DND-41 (cell line): ENCODE data around the gene PSME2.

Source experiments
- CTCF ChIP-seq: IDR thresholded peaks from 2 replicates; pipeline ENCODE4 v1.5.1; 2012; ENCODE audit warnings: borderline replicate concordance, low read length, moderate library complexity, mild to moderate bottlenecking; ENCODE audit not compliant: poor library complexity, severe bottlenecking; ENCODE audit errors: extremely low read depth
- EZH2 ChIP-seq: IDR thresholded peaks from 3 replicates; pipeline ENCODE4 v1.6.1; 2012; ENCODE audit warnings: borderline replicate concordance, low read depth, mild to moderate bottlenecking, moderate library complexity, low read length, inconsistent platforms; ENCODE audit not compliant: severe bottlenecking

DNA sequence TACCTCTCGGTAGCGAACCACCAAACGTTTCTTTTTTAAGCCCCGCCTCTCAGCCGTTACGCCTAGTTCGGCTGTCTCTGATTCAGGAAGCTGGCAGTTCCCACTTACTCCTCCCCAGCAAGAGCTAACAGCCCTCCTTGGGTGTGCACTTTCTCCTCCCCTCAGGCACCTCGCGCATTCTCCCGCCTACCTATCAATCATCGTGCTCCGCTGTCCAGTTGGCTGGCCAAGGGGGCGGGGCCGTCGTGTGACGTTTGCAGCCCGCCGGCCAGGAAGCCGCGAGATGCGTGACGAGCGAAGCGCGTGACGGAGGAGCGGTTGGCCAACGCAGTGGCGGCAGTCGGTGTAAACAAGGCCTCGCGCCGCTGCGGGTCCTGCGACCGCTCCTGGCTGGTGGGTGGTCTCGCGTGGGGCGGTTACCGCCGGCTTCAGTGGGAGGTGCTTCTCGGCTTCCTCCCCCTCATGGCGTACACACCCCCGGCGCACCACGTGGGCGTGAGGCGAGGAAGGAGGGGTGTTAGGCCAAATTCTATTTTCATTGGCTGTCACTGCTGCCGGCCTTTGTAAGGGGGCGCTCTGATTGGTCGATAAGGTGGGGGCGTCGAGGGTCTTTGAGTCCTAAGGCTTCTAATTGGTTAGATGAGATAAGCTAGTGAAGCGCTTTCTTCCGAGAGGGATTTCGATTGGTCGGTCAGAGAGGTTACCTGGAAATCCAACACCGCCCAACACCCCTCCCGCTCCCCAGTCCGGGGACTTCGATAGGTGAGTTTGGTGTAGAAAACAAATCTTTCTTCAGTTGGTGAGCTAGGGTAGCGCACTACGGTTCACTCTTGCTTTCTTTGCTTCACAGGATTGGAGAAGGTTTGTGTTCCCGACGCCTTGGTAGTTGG is 31.6 kb downstream of the PSME2 start, which contains the start of the genes DCAF11 and NRL:
- TF ChIP-seq CTCF: no peak
- no peak for TF ChIP-seq EZH2
